Neural progenitor cell (in vitro differentiated cells): ENCODE measurements around the gene ERBIN.
A peak's percentile ranks its signal among the peaks of the same experiment; 100 is the strongest.

Experiments
- EZH2 ChIP-seq: fragments of 200-600 bp; sonication (generic); IDR thresholded peaks from 2 replicates; pipeline ENCODE4 v1.6.1; 2017; ENCODE audit warnings: antibody characterized with exemption, mild to moderate bottlenecking, moderate library complexity
- TF ChIP-seq, protein P1 (sequence below): fragments of 200-600 bp; sonication (generic); IDR thresholded peaks from 2 replicates; pipeline ENCODE4 v1.5.1; 2017; ENCODE audit warnings: antibody characterized with exemption, mild to moderate bottlenecking

DNA sequence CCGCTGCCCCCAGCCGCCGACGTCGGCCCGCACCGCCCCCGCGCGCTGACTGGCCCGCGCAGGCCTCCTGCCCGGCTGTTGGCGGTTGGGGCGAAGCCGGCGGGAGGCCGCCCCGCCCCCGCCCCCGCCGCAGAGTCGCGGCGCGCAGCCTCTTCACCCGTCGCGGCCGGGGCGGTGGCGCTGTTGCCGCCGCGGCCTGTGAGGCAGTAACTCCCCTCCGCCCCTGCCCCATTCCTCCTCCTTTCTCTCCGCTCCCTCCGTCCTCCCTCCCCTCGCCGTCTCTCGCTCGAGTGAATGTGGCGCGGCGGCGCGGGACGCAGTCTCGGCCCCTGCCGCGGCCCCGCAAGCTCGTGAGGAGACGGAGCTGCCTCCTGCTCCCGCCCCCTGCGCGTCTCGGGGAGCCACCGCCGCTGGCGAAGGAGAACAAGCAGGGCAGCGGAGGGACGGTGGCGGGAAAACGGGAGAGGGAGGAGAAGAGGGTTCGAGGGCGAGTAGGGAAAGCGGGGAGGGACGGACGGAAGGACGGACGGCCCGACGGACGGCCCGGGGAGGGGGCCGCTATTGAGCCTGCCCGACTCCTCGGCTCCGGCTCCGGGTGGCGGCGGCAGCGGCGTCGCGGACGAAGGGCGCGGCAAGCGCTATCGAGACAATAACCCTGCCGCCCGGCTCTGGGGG is 637 bp upstream of the ERBIN start:
- TF ChIP-seq, protein P1, sequence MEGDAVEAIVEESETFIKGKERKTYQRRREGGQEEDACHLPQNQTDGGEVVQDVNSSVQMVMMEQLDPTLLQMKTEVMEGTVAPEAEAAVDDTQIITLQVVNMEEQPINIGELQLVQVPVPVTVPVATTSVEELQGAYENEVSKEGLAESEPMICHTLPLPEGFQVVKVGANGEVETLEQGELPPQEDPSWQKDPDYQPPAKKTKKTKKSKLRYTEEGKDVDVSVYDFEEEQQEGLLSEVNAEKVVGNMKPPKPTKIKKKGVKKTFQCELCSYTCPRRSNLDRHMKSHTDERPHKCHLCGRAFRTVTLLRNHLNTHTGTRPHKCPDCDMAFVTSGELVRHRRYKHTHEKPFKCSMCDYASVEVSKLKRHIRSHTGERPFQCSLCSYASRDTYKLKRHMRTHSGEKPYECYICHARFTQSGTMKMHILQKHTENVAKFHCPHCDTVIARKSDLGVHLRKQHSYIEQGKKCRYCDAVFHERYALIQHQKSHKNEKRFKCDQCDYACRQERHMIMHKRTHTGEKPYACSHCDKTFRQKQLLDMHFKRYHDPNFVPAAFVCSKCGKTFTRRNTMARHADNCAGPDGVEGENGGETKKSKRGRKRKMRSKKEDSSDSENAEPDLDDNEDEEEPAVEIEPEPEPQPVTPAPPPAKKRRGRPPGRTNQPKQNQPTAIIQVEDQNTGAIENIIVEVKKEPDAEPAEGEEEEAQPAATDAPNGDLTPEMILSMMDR: peak; percentile 50
- TF ChIP-seq EZH2: no peak
